Pancreas (tissue), 10 donors: ENCODE measurements around the gene ARHGAP23. TPM values are rescaled to one million over a fixed set of nuclear protein-coding genes. Genes with fewer than 3 reads are reported as not detected.

Experiments
- ATAC-seq, 4 donors: fragments of 200-7000 bp; cut with Tn5 transposase; one replicate each; pipeline versions ENCODE4 v1.8.0 to v1.9.1; 2020; ENCODE audit warnings: mild to moderate bottlenecking in 4 of 4, moderate library complexity in 4 of 4
- DNase-seq, 6 donors: peaks; one replicate each; pipeline ENCODE4 v3.0.0-alpha.2; 2020
- FAIRE-seq: peaks from 2 replicates; lab custom pipeline; 2012; peaks lifted over from hg19 to GRCh38; lab: Jason Lieb, UNC
- H3K27ac ChIP-seq, 4 donors: fragments of 200-600 bp; sonication (generic); 1 replicate in 3 of 4; 2 replicates in 1 of 4; pipeline versions ENCODE4 v1.5.0 to v1.8.0; 2020
- H3K27me3 ChIP-seq, 4 donors: fragments of 200-600 bp; one replicate each; pipeline ENCODE4 v1.8.0; 2021
- H3K36me3 ChIP-seq, 3 donors: fragments of 200-600 bp; sonication (generic) in 1 of 3; one replicate each; pipeline versions ENCODE4 v1.5.0 to v1.8.0; 2020 to 2021
- H3K4me1 ChIP-seq, 3 donors: fragments of 200-600 bp; one replicate each; pipeline ENCODE4 v1.8.0; 2021
- H3K4me3 ChIP-seq, 4 donors: fragments of 200-600 bp; sonication (generic) in 2 of 4; one replicate each; pipeline versions ENCODE4 v1.5.0 to v1.8.0; 2020 to 2021
- H3K9me3 ChIP-seq, 4 donors: fragments of 200-600 bp; one replicate each; pipeline ENCODE4 v1.8.0; 2021
- CTCF ChIP-seq, 4 donors: fragments of 200-600 bp; sonication (generic) in 3 of 4; IDR thresholded peaks; one replicate each; pipeline versions ENCODE4 v1.5.0 to v1.8.0; 2021; ENCODE audit warnings: antibody characterized with exemption in 4 of 4
- WGBS, 2 donors: extraction: QIAGEN DNeasy Blood & Tissue Kit; methylation state at CpG; one replicate each; pipeline ENCODE4 v1.1.7; 2013; 5-methylcytosine and 5-hydroxymethylcytosine counted together
- intact Hi-C, 3 donors: fragments of 100-400 bp; cut with DNase I; formaldehyde crosslinking; loops; one replicate each; pipeline versions ENCODE4 v1.11.1 to v1.14.2; 2022
- polyA plus RNA-seq, 2 donors: library from polyadenylated mRNA; stranded (reverse); fragments of 200-250 nt; gene quantifications; one replicate each; pipeline ENCODE4 v1.2.3, GENCODE V29; 2013
- total RNA-seq, 6 donors: library from RNA; stranded (reverse); fragmentation: NEBNext Ultra II Directional in 4 of 6; extraction: Animal tissue kit (Norgen Biotek cat#: 25700) in 4 of 6; gene quantifications; one replicate each; pipeline versions ENCODE4 v1.2.1 to v1.2.4, GENCODE V29; 2021 to 2023
- donor health status: healthy with polysubstance abuse.
- donor health status: DM: no; HTN: no; CAD: no; lungs with moderate emphysema.
- donor health status: DM: no; HTN: no; CAD: no.
- donor health status: control.
- donor health status: control.
- donor health status: Bipolar disorder and iron deficiency.
- donor health status: DM: yes; HTN: yes; CAD: no.
- donor health status: DM: no; HTN: no; CAD: no.
- donor health status: DM: no; HTN: no; CAD: no.
- donor health status: DM: yes; HTN: yes; CAD: no.

The ARHGAP23 gene
- total and polyA plus RNA-seq, 8 donors: 2.5 to 7.1 (median 3.9) TPM

GRCh38 chr17:38450557-38451029 lies 22.3 kb downstream of the ARHGAP23 start:
- H3K4me3 ChIP-seq: no peak overlapping the region

GRCh38 chr17:38451030-38451839 lies 23.0 kb downstream of the ARHGAP23 start:
- WGBS, 2 donors: 68 to 70% methylated on average over 10 of the region's 10 CpGs
- Histone ChIP-seq H3K27me3 (no peaks in the 10 kb centered on the region), H3K4me3 (no peak overlapping the region), H3K36me3 (no peaks in the 10 kb centered on the region), H3K4me1 (no peaks in the 10 kb centered on the region), H3K27ac (peak overlapping the region in 1 of 4 donors; percentile 28), H3K9me3 (no peaks in the 10 kb centered on the region)
- intact Hi-C loops: no loop called here
- DNase-seq (no peak), ATAC-seq (no peak), FAIRE-seq (no peak)
- no peak for TF ChIP-seq CTCF (IDR thresholded peaks at IDR 0.05)

More at GRCh38 chr17:38450557-38451029, 22.3 kb downstream of the ARHGAP23 start:
- 71 to 76% methylated on average over 6 of the region's 6 CpGs for WGBS, 2 donors
- H3K4me1 ChIP-seq: no peaks in the 10 kb centered on the region
- no peaks in the 10 kb centered on the region for H3K27me3 ChIP-seq
- TF ChIP-seq CTCF (IDR thresholded peaks at IDR 0.05): no peak
- H3K27ac ChIP-seq: no peak overlapping the region
- no peaks in the 10 kb centered on the region for H3K9me3 ChIP-seq
- no peaks in the 10 kb centered on the region for H3K36me3 ChIP-seq
- ATAC-seq (no peak), DNase-seq (no peak), FAIRE-seq (no peak)
- intact Hi-C loops: no loop called here

- WGBS, 2 donors: 44 to 46% methylated on average over 18 of the region's 18 CpGs
- peak overlapping the region in 1 of 4 donors; percentile 28 for H3K27ac ChIP-seq
- no peaks in the 10 kb centered on the region for H3K27me3 ChIP-seq
- no peak for DNase-seq
- no peaks in the 10 kb centered on the region for H3K36me3 ChIP-seq
- no peaks in the 10 kb centered on the region for H3K9me3 ChIP-seq
- ATAC-seq: peak in 2 of 4 donors; percentile 17 to 37
- no peak for FAIRE-seq
- intact Hi-C loops: no loop called here
- H3K4me1 ChIP-seq: no peaks in the 10 kb centered on the region
- no peak for TF ChIP-seq CTCF (IDR thresholded peaks at IDR 0.05)
- no peak overlapping the region for H3K4me3 ChIP-seq
Observed at GRCh38 chr17:38451840-38452529, 23.7 kb downstream of the ARHGAP23 start.

GRCh38 chr17:38452719-38453118 lies 24.5 kb downstream of the ARHGAP23 start:
- Histone ChIP-seq H3K27ac (no peak overlapping the region), H3K36me3 (no peaks in the 10 kb centered on the region), H3K9me3 (no peaks in the 10 kb centered on the region), H3K27me3 (no peaks in the 10 kb centered on the region), H3K4me1 (no peaks in the 10 kb centered on the region), H3K4me3 (no peak overlapping the region)
- no peak for TF ChIP-seq CTCF (IDR thresholded peaks at IDR 0.05)
- FAIRE-seq (no peak), DNase-seq (no peak), ATAC-seq (no peak)
- WGBS, 2 donors: 73 to 78% methylated on average over 6 of the region's 6 CpGs
- intact Hi-C loops: no loop called here
